Activated CD8-positive, alpha-beta T cell treated with anti-CD3 and anti-CD28 coated beads for 36 hours (primary cell): Measurements from ENCODE around the gene MICAL3. TPM values are rescaled to one million over a fixed set of nuclear protein-coding genes. Genes with fewer than 3 reads are reported as not detected.

Source experiments
- ATAC-seq: fragments of 200-7000 bp; cut with Tn5 transposase; one replicate; pipeline ENCODE4 v1.10.0; 2021; ENCODE audit warnings: mild to moderate bottlenecking, moderate library complexity
- CTCF ChIA-PET: fragments of 350-600 bp; sonication (Branson Sonifier 250); formaldehyde crosslinking; loops from one replicate; lab custom pipeline; 2021; ENCODE audit warnings: antibody characterized with exemption; lab: Charles Lee
- POLR2A ChIA-PET: fragments of 350-600 bp; sonication (Branson Sonifier 250); formaldehyde crosslinking; loops from one replicate; lab custom pipeline; 2021; ENCODE audit warnings: antibody characterized with exemption; lab: Charles Lee
- DNase-seq: peaks from one replicate; pipeline ENCODE4 v3.0.0-alpha.2; 2020
- H3K27ac Mint-ChIP-seq: one replicate; pipeline ENCODE4 v1.8.0; 2021; ENCODE audit warnings: mild to moderate bottlenecking, mixed read lengths
- H3K27me3 Mint-ChIP-seq: one replicate; pipeline ENCODE4 v1.8.0; 2021; ENCODE audit warnings: mixed read lengths
- H3K36me3 Mint-ChIP-seq: one replicate; pipeline ENCODE4 v1.8.0; 2021; ENCODE audit warnings: low read depth, mixed read lengths
- H3K4me1 Mint-ChIP-seq: one replicate; pipeline ENCODE4 v1.8.0; 2021; ENCODE audit warnings: low read depth, mixed read lengths
- H3K4me3 Mint-ChIP-seq: one replicate; pipeline ENCODE4 v1.8.0; 2021; ENCODE audit warnings: mild to moderate bottlenecking, moderate library complexity, mixed read lengths
- H3K9me3 Mint-ChIP-seq: one replicate; pipeline ENCODE4 v1.8.0; 2021; ENCODE audit warnings: mixed read lengths
- intact Hi-C: fragments of 100-400 bp; cut with micrococcal nuclease; formaldehyde crosslinking; loops from one replicate; pipeline ENCODE4 v1.10.0; 2022
- total RNA-seq, 2 experiments: library from RNA; stranded (reverse); gene quantifications; one replicate each; pipeline ENCODE4 v1.2.3, GENCODE V29; 2021
- TF ChIP-seq, protein P1 (sequence below): fragments of 200-600 bp; IDR thresholded peaks from one replicate; pipeline ENCODE4 v1.8.0; 2022; ENCODE audit warnings: antibody characterized with exemption, mild to moderate bottlenecking

The MICAL3 gene
- total RNA-seq, 2 experiments from 2014 or later: 31.6 to 32.4 TPM

DNA sequence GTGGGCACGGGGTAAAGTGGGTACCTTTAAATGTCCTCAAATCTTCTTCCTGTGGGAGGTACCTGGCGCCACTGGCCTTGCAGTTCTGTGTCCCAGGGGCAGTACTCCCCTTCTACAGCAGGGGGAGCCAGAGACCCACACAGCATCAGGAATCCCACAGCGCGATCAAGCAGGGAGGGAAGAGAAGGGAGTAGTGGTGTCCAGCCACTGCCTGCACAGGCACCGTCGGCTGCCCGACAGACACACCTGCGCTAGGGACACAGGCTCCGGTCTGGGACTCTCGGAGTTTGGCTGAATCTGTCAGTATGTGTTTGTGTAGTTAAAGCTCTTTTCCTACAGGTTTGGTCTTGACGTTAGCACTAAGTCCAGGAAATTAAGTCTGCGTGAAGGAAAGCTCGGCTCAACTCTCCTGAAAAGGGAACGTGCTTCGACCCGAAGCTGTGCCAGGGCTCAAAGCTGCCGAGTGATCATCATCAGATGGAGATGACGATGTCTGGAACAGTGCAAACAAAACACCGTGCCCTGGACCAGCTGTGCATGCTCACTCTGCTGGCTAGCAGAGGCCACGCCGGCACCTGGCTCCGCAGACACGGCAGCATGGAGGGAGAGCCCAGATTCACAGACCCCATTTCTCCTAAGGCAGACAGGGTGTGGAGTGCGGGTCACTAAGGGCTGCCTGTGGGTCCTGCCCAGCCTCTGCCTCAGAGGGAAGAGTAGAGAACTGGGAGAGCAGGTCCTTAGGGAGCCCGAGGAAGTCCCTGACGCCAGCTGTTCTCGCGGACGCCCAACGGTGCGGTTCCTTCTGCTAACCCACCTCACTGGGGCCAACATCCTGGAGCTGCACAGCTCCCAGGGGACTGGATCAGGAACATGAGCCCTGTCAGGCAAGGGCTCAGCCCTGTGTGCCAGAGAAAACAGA, 194.1 kb downstream of the MICAL3 start:
- peak; percentile 99 for ATAC-seq
- intact Hi-C loops: loop anchor here (5.0 to 10.0 kb wide), 2 partner anchors 194 to 247 kb away; partner anchors contain the start of genes MICAL3 and PEX26

DNA sequence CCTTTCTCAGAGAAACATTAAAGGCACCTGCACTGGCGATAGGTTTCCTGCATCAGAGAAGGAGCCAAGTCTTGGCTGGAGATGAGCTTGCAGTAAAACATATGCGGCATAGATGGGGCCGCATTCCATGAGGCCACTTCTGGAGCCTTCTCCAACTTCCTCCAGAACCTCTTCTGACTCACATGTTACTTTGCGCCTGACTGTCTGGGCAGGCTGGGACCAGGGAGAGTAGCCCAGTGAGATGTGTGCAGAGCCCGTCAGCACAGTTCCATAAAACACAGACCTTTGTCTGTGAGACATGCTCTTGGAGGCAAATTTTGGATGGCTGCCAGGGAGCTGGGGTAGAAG, 194.7 kb downstream of the MICAL3 start:
- Mint-ChIP-seq H3K4me1 (peaks cover 4% of the 10 kb centered on the region), H3K27ac (no peak overlapping the region), H3K9me3 (no peaks in the 10 kb centered on the region), H3K4me3 (no peak overlapping the region), H3K27me3 (no peaks in the 10 kb centered on the region), H3K36me3 (peaks cover 1% of the 10 kb centered on the region)
- ChIA-PET CTCF (interaction anchor here (0.5 to 8.8 kb wide), 27 partner anchors 10 to 320 kb away, joined by 3 to 189 read pairs (median 6); partner anchors contain the start of genes MICAL3, PEX26 and USP18), POLR2A (interaction anchor here (0.9 to 2.1 kb wide), 3 partner anchors 11 to 248 kb away, joined by 3 to 5 read pairs (median 3); partner anchors contain the start of gene PEX26)
- DNase-seq (no peak), ATAC-seq (no peak)
- intact Hi-C loops: loop anchor here (5.0 to 10.0 kb wide), 2 partner anchors 195 to 248 kb away; partner anchors contain the start of genes MICAL3 and PEX26
- TF ChIP-seq, protein P1, sequence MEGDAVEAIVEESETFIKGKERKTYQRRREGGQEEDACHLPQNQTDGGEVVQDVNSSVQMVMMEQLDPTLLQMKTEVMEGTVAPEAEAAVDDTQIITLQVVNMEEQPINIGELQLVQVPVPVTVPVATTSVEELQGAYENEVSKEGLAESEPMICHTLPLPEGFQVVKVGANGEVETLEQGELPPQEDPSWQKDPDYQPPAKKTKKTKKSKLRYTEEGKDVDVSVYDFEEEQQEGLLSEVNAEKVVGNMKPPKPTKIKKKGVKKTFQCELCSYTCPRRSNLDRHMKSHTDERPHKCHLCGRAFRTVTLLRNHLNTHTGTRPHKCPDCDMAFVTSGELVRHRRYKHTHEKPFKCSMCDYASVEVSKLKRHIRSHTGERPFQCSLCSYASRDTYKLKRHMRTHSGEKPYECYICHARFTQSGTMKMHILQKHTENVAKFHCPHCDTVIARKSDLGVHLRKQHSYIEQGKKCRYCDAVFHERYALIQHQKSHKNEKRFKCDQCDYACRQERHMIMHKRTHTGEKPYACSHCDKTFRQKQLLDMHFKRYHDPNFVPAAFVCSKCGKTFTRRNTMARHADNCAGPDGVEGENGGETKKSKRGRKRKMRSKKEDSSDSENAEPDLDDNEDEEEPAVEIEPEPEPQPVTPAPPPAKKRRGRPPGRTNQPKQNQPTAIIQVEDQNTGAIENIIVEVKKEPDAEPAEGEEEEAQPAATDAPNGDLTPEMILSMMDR: no peak

More for the DNA sequence above, 194.1 kb downstream of the MICAL3 start:
- TF ChIP-seq, protein P1: peak; percentile 99
- H3K27ac Mint-ChIP-seq: no peak overlapping the region
- ChIA-PET POLR2A (interaction anchor here (0.9 to 2.1 kb wide), 4 partner anchors 11 to 247 kb away, joined by 3 to 5 read pairs (median 4); partner anchors contain the start of gene PEX26), CTCF (interaction anchor here (0.5 to 8.8 kb wide), 44 partner anchors 8 to 326 kb away, joined by 3 to 189 read pairs (median 5); partner anchors contain the start of genes MICAL3, PEX26 and USP18)
- H3K36me3 Mint-ChIP-seq: peaks cover 1% of the 10 kb centered on the region
- H3K4me3 Mint-ChIP-seq: no peak overlapping the region
- no peaks in the 10 kb centered on the region for H3K27me3 Mint-ChIP-seq
- H3K9me3 Mint-ChIP-seq: no peaks in the 10 kb centered on the region
- DNase-seq: peak; percentile 88
- peaks cover 4% of the 10 kb centered on the region for H3K4me1 Mint-ChIP-seq

DNA sequence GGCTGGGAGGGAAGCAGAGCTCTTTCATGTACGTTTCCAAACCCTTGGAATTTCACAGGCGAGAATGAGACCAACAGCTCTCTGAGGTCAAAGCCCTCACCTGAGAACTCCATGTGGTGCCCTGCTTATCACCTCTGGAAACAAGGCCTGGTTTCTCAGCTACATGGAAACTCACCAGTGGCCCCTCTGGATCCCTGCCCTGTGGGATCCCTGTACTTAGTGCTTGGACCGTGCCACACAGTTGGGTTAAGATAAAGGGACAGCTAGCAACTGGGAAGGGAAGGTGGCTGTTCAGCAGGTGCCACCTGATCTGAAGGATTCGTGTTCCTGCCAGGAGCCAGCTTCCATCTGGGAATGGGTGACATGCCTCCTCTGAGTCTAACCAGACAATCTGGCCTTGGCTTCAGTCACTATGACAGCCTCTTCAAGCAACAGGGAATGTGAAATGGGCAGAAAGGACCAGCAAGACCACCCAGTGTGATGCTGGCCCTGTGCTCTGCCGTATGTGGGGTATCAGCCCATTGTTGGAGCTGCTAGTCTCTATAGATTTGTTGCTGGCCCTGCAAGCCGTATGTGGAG, 195.8 kb downstream of the MICAL3 start:
- CTCF ChIA-PET: interaction anchor here (1.1 to 8.8 kb wide), 5 partner anchors 9 to 247 kb away, joined by 3 to 189 read pairs (median 6); partner anchors contain the start of gene PEX26
- TF ChIP-seq, protein P1: no peak
- intact Hi-C loops: no loop called here
- Mint-ChIP-seq H3K4me1 (peaks cover 4% of the 10 kb centered on the region), H3K4me3 (no peak overlapping the region), H3K27ac (no peak overlapping the region), H3K9me3 (no peaks in the 10 kb centered on the region), H3K36me3 (peaks cover 1% of the 10 kb centered on the region), H3K27me3 (no peaks in the 10 kb centered on the region)
- ATAC-seq (no peak), DNase-seq (no peak)
- POLR2A ChIA-PET: no interaction called here

DNA sequence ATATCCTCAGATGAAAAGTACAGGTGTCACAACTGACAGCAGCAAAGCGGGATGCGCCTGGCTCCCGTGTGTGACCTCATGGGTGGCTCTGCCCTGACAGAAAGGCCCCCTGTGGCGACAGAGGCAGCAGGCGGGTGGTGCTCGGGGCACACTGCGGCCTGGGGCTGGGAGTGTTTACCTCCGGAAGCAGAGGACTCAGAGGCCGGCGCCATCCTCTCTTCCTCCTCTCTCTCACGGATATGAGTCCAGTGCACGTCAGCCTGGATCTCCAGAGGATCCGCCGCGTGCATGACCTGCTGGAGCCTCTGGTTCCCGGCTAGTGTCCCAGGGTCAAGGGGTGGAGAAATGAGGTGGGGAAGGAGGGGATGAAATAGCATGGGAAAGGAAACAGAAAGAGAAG, 196.9 kb downstream of the MICAL3 start:
- no peak overlapping the region for H3K27ac Mint-ChIP-seq
- H3K4me3 Mint-ChIP-seq: no peak overlapping the region
- ChIA-PET POLR2A (no interaction called here), CTCF (interaction anchor here (8.8 kb wide), 1 partner anchor 248 kb away, joined by 189 read pairs; the partner anchor contains the start of gene PEX26)
- peaks cover 1% of the 10 kb centered on the region for H3K36me3 Mint-ChIP-seq
- TF ChIP-seq, protein P1: no peak
- H3K27me3 Mint-ChIP-seq: no peaks in the 10 kb centered on the region
- DNase-seq: no peak
- H3K9me3 Mint-ChIP-seq: no peaks in the 10 kb centered on the region
- intact Hi-C loops: no loop called here
- no peak for ATAC-seq
- H3K4me1 Mint-ChIP-seq: peaks cover 4% of the 10 kb centered on the region
